Natural killer cell (primary cell): Measurements from ENCODE around the gene UBE2Z. TPM values are rescaled to one million over a fixed set of nuclear protein-coding genes. Genes with fewer than 3 reads are reported as not detected.

Experiments
- ATAC-seq, 3 donors: fragments of 150-1000 bp in 2 of 3; fragments of 200-7000 bp in 1 of 3; cut with Tn5 transposase; 1 replicate in 1 of 3; 2 replicates in 2 of 3; pipeline ENCODE4 v1.10.0; 2021; ENCODE audit warnings: mild to moderate bottlenecking in 2 of 3, moderate library complexity in 2 of 3
- DNase-seq, 2 donors: peaks; one replicate each; pipeline versions ENCODE4 v3.0.0 to v3.0.0-alpha.2; 2013 to 2021; ENCODE audit warnings: mixed read lengths in 1 of 2
- H3K27ac ChIP-seq: one replicate; pipeline ENCODE4 v1.5.1; 2013; ENCODE audit warnings: mild to moderate bottlenecking, low read length
- H3K27me3 ChIP-seq: one replicate; pipeline ENCODE4 v1.6.1; 2013; ENCODE audit warnings: low read length; ENCODE audit not compliant: control insufficient read depth, insufficient read depth
- H3K36me3 ChIP-seq: one replicate; pipeline ENCODE4 v1.6.1; 2013; ENCODE audit warnings: low read length; ENCODE audit not compliant: control insufficient read depth, insufficient read depth
- H3K4me1 ChIP-seq: one replicate; pipeline ENCODE4 v1.6.1; 2013; ENCODE audit warnings: low read length; ENCODE audit not compliant: control insufficient read depth, insufficient read depth
- H3K4me3 ChIP-seq: one replicate; pipeline ENCODE4 v1.5.1; 2013; ENCODE audit warnings: low read length
- H3K9me3 ChIP-seq: one replicate; pipeline ENCODE4 v1.6.1; 2013; ENCODE audit warnings: low read length; ENCODE audit not compliant: control insufficient read depth, insufficient read depth
- H3K27ac Mint-ChIP-seq, 2 donors: one replicate each; pipeline ENCODE4 v1.8.0; 2022; ENCODE audit warnings: mild to moderate bottlenecking in 2 of 2, mixed read lengths in 2 of 2, moderate library complexity in 1 of 2
- H3K27me3 Mint-ChIP-seq, 2 donors: one replicate each; pipeline ENCODE4 v1.8.0; 2022; ENCODE audit warnings: low read depth in 2 of 2, mixed read lengths in 2 of 2
- H3K36me3 Mint-ChIP-seq: one replicate; pipeline ENCODE4 v1.8.0; 2022; ENCODE audit warnings: mixed read lengths
- H3K4me1 Mint-ChIP-seq, 2 donors: one replicate each; pipeline ENCODE4 v1.8.0; 2022; ENCODE audit warnings: mixed read lengths in 2 of 2
- H3K4me3 Mint-ChIP-seq: one replicate; pipeline ENCODE4 v1.8.0; 2022; ENCODE audit warnings: mild to moderate bottlenecking, moderate library complexity, mixed read lengths
- H3K9me3 Mint-ChIP-seq, 2 donors: one replicate each; pipeline ENCODE4 v1.8.0; 2022; ENCODE audit warnings: mixed read lengths in 2 of 2
- CTCF ChIP-seq: fragments of 200-600 bp; IDR thresholded peaks from one replicate; pipeline ENCODE4 v1.8.0; 2022; ENCODE audit warnings: antibody characterized with exemption
- WGBS: methylation state at CpG from one replicate; pipeline ENCODE4 v1.1.7; 2013; ENCODE audit warnings: missing lambda C conversion rate; ENCODE audit not compliant: insufficient coverage; 5-methylcytosine and 5-hydroxymethylcytosine counted together
- intact Hi-C: fragments of 100-400 bp; cut with micrococcal nuclease; formaldehyde crosslinking; loops from one replicate; pipeline ENCODE4 v1.14.2; 2022
- total RNA-seq, 4 donors: library from RNA; stranded (reverse); fragments of 120-200 nt in 1 of 4; gene quantifications; one replicate each; pipeline versions ENCODE4 v1.2.3 to v1.2.4, GENCODE V29; 2013 to 2022

UBE2Z gene
- total RNA-seq, 3 donors from 2014 or later (not counting 1 experiment from before 2014, with no cell fraction given): 89.0 to 94.0 (median 89.6) TPM

DNA sequence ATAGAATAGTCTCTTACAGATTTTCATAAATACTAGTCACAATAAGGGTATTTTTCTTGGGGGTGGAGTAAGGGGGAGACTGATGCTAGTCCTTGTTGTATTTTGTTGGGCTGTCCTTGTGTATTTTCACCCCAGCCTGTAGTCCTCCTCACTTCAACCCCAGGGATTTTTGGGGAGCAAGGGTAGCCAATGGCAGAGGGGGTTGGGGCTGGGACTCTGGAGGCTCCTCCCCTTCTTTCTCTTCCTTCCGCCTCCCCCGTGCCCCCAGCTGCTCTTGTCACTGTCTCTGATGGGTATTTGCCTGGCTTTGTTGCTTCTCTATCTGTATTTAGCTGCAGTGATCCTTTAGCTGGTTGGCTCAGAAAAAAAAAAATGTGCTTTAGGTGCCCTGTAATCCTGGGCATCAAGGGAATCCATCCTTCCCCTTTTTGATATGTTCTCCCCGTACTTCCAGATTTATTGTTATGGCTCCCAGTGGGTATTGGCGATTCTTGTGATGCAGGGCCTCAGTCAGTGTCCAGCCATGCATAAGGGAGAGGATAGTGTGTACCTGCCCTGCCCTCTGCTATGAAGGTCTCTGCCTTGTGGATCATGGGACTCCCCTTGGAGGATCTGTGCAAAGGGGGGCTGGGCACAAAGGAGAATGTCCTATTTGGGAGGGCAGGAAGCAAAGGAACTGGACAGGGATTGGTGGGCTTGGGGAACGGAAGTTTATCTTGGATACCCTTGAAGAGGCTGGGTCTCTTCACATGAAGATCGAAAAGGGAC lies 20.0 kb downstream of the UBE2Z start:
- Histone ChIP-seq H3K36me3 (peaks cover 89% of the 10 kb centered on the region), H3K27me3 (no peaks in the 10 kb centered on the region), H3K27ac (no peak overlapping the region), H3K4me3 (no peak overlapping the region), H3K4me1 (no peaks in the 10 kb centered on the region), H3K9me3 (no peaks in the 10 kb centered on the region)
- TF ChIP-seq CTCF: no peak
- DNase-seq (no peak), ATAC-seq (peak in 1 of 3 donors; percentile 21)
- intact Hi-C loops: no loop called here
- H3K4me1 Mint-ChIP-seq: peaks cover 0 to 13% of the 10 kb centered on the region in 2 donors
- H3K9me3 Mint-ChIP-seq: no peaks in the 10 kb centered on the region
- H3K36me3 Mint-ChIP-seq: no peaks in the 10 kb centered on the region
- 76% methylated on average over 5 of the region's 6 CpGs for WGBS
- H3K27ac Mint-ChIP-seq: peak overlapping the region; percentile 50 to 68
- H3K27me3 Mint-ChIP-seq: no peaks in the 10 kb centered on the region
- H3K4me3 Mint-ChIP-seq: no peak overlapping the region

DNA sequence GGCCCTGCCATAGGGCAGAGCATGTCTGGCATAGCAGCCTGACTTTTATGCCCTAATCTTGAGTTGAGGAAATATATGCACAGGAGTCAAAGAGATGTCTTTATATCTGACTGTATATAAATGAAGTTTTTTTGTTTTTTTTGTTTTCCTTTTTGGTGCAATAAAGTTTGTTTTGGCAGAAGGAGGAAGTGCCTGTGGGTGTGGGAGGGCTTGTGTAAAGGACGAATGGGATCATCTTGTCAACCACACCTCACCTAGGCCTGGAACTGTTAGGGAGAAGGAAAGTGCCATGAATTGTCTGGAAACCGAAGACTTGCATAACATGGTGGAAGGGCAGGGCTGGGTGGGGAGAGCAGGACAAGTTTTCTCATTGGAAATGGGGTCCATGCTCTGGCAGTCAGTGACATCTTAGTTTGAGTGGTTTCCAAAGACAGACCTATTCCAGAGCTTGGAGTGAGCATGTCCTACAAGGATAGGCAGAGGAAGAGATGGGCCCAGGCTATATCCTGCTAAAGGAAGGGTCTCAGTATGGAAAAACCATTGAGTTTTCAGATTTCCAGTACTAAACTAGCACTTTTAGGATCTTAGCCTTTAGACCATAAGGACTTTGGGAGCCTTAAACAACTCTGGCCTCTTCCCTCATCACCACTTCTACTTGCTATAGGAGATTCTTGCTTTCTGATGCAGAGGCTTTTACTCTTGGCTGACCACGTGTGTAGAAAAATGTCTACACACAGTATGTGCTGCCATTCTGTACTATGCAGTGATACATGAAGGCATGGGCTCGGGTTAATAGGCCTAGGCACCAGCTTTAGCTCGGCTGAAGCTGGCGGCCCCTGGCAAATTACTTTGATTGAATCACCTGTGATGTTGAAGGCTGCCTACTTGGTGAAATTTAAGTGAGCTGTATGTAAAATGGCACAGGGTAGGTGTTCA lies 20.9 kb downstream of the UBE2Z start:
- H3K4me3 Mint-ChIP-seq: no peak overlapping the region
- no peaks in the 10 kb centered on the region for H3K9me3 ChIP-seq
- no peaks in the 10 kb centered on the region for H3K4me1 ChIP-seq
- no peaks in the 10 kb centered on the region for H3K27me3 ChIP-seq
- no peak overlapping the region for H3K27ac ChIP-seq
- no peak overlapping the region for H3K4me3 ChIP-seq
- intact Hi-C loops: no loop called here
- peaks cover 0 to 13% of the 10 kb centered on the region in 2 donors for H3K4me1 Mint-ChIP-seq
- no peaks in the 10 kb centered on the region for H3K9me3 Mint-ChIP-seq
- peaks cover 90% of the 10 kb centered on the region for H3K36me3 ChIP-seq
- ATAC-seq: no peak
- 92% methylated on average over 6 of the region's 6 CpGs for WGBS
- H3K27ac Mint-ChIP-seq: peak overlapping the region; percentile 50 to 68
- no peaks in the 10 kb centered on the region for H3K27me3 Mint-ChIP-seq
- H3K36me3 Mint-ChIP-seq: no peaks in the 10 kb centered on the region
- TF ChIP-seq CTCF: no peak
- no peak for DNase-seq

GRCh38 chr17:48929812-48930165 lies 21.6 kb downstream of the UBE2Z start:
- no peak for ATAC-seq
- Mint-ChIP-seq H3K4me1 (peaks cover 0 to 13% of the 10 kb centered on the region in 2 donors), H3K27me3 (no peaks in the 10 kb centered on the region), H3K36me3 (no peaks in the 10 kb centered on the region), H3K9me3 (no peaks in the 10 kb centered on the region), H3K27ac (peak overlapping the region; percentile 16 to 68), H3K4me3 (no peak overlapping the region)
- Histone ChIP-seq H3K36me3 (peaks cover 89% of the 10 kb centered on the region), H3K27ac (no peak overlapping the region), H3K9me3 (no peaks in the 10 kb centered on the region), H3K4me3 (no peak overlapping the region), H3K27me3 (no peaks in the 10 kb centered on the region), H3K4me1 (no peaks in the 10 kb centered on the region)
- TF ChIP-seq CTCF: no peak
- no peak for DNase-seq
- whole genome bisulfite sequencing: 67% methylated on average over 1 of the region's 1 CpG
- intact Hi-C loops: no loop called here
